ENCODE measurements around the gene AKAP13. TPM values are rescaled to one million over a fixed set of nuclear protein-coding genes. Genes with fewer than 3 reads are reported as not detected.

AKAP13 gene
- total and polyA plus RNA-seq, 2 of the 13 experiments (the other 11 are each of a cell fraction or from before 2014, with no cell fraction given) = 6.7 to 27.1 TPM

- TF ChIP-seq, protein P1, sequence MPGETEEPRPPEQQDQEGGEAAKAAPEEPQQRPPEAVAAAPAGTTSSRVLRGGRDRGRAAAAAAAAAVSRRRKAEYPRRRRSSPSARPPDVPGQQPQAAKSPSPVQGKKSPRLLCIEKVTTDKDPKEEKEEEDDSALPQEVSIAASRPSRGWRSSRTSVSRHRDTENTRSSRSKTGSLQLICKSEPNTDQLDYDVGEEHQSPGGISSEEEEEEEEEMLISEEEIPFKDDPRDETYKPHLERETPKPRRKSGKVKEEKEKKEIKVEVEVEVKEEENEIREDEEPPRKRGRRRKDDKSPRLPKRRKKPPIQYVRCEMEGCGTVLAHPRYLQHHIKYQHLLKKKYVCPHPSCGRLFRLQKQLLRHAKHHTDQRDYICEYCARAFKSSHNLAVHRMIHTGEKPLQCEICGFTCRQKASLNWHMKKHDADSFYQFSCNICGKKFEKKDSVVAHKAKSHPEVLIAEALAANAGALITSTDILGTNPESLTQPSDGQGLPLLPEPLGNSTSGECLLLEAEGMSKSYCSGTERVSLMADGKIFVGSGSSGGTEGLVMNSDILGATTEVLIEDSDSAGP (CRISPR knock-in tag; IDR thresholded peaks at IDR 0.05; ENCODE audit: borderline replicate concordance) = peak; percentile 98
- TF ChIP-seq, protein P2, sequence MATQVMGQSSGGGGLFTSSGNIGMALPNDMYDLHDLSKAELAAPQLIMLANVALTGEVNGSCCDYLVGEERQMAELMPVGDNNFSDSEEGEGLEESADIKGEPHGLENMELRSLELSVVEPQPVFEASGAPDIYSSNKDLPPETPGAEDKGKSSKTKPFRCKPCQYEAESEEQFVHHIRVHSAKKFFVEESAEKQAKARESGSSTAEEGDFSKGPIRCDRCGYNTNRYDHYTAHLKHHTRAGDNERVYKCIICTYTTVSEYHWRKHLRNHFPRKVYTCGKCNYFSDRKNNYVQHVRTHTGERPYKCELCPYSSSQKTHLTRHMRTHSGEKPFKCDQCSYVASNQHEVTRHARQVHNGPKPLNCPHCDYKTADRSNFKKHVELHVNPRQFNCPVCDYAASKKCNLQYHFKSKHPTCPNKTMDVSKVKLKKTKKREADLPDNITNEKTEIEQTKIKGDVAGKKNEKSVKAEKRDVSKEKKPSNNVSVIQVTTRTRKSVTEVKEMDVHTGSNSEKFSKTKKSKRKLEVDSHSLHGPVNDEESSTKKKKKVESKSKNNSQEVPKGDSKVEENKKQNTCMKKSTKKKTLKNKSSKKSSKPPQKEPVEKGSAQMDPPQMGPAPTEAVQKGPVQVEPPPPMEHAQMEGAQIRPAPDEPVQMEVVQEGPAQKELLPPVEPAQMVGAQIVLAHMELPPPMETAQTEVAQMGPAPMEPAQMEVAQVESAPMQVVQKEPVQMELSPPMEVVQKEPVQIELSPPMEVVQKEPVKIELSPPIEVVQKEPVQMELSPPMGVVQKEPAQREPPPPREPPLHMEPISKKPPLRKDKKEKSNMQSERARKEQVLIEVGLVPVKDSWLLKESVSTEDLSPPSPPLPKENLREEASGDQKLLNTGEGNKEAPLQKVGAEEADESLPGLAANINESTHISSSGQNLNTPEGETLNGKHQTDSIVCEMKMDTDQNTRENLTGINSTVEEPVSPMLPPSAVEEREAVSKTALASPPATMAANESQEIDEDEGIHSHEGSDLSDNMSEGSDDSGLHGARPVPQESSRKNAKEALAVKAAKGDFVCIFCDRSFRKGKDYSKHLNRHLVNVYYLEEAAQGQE (IDR thresholded peaks at IDR 0.05; ENCODE audit: borderline replicate concordance in 1 of 2, low read depth in 1 of 2, low read length in 2 of 2) = no peak
- TF ChIP-seq, protein P3, sequence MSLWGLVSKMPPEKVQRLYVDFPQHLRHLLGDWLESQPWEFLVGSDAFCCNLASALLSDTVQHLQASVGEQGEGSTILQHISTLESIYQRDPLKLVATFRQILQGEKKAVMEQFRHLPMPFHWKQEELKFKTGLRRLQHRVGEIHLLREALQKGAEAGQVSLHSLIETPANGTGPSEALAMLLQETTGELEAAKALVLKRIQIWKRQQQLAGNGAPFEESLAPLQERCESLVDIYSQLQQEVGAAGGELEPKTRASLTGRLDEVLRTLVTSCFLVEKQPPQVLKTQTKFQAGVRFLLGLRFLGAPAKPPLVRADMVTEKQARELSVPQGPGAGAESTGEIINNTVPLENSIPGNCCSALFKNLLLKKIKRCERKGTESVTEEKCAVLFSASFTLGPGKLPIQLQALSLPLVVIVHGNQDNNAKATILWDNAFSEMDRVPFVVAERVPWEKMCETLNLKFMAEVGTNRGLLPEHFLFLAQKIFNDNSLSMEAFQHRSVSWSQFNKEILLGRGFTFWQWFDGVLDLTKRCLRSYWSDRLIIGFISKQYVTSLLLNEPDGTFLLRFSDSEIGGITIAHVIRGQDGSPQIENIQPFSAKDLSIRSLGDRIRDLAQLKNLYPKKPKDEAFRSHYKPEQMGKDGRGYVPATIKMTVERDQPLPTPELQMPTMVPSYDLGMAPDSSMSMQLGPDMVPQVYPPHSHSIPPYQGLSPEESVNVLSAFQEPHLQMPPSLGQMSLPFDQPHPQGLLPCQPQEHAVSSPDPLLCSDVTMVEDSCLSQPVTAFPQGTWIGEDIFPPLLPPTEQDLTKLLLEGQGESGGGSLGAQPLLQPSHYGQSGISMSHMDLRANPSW (CRISPR knock-in tag; IDR thresholded peaks at IDR 0.05; ENCODE audit: borderline replicate concordance) = no peak
- TF ChIP-seq ZNF12 (CRISPR knock-in tag; IDR thresholded peaks at IDR 0.05) (no peak), ATM (IDR thresholded peaks at IDR 0.05; ENCODE audit: borderline replicate concordance) (no peak), EHMT2 (IDR thresholded peaks at IDR 0.05; ENCODE audit: borderline replicate concordance, low read depth, low read length) (no peak), ZEB1 (IDR thresholded peaks at IDR 0.05; ENCODE audit: insufficient replicate concordance, low read depth) (no peak), TCF12 (IDR thresholded peaks at IDR 0.05) (no peak), TCF12 (CRISPR knock-in tag; IDR thresholded peaks at IDR 0.05) (no peak), RERE (CRISPR knock-in tag; IDR thresholded peaks at IDR 0.05; ENCODE audit: low read depth) (no peak), ZFP90 (CRISPR knock-in tag; IDR thresholded peaks at IDR 0.05; ENCODE audit: borderline replicate concordance) (no peak), ZNF713 (CRISPR knock-in tag; IDR thresholded peaks at IDR 0.05) (no peak), ZNF749 (CRISPR knock-in tag; IDR thresholded peaks at IDR 0.05; ENCODE audit: borderline replicate concordance) (no peak), MTA3 (CRISPR knock-in tag; IDR thresholded peaks at IDR 0.05) (no peak)
Measured at GRCh38 chr15:85794598-85795336, 414.4 kb downstream of the AKAP13 start, which contains the start of gene KLHL25 (continued).
